ENCODE data around the gene G3BP1.
A peak's percentile ranks its signal among the peaks of the same experiment; 100 is the strongest.
"Not testable (repeated sequence)": the region's sequence is repeated elsewhere in the genome, so short reads cannot be mapped to it uniquely, and the experiment has no call there.

Gene G3BP1

GRCh38 chr5:151757233-151758140 is 14.3 kb upstream of the G3BP1 start:
- DNase-seq, result peak; percentile 38 to 42

DNA sequence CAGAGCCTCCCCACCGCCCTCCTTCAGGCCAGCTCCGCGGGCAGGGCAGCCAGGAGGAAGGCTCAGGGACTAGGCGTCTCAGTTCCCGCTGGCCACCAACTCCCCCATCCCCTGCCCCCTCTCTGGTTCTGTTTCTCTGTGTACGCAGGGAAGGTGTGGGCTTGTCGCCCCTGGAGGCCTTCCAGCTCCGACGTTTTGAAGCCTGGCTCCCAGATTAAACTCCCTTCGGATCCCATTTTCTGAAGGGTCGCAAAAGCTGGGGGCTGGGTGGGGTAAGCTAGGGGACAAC is 13.7 kb upstream of the G3BP1 start:
- peak in 1 of 2 donors; percentile 7 for DNase-seq

DNA sequence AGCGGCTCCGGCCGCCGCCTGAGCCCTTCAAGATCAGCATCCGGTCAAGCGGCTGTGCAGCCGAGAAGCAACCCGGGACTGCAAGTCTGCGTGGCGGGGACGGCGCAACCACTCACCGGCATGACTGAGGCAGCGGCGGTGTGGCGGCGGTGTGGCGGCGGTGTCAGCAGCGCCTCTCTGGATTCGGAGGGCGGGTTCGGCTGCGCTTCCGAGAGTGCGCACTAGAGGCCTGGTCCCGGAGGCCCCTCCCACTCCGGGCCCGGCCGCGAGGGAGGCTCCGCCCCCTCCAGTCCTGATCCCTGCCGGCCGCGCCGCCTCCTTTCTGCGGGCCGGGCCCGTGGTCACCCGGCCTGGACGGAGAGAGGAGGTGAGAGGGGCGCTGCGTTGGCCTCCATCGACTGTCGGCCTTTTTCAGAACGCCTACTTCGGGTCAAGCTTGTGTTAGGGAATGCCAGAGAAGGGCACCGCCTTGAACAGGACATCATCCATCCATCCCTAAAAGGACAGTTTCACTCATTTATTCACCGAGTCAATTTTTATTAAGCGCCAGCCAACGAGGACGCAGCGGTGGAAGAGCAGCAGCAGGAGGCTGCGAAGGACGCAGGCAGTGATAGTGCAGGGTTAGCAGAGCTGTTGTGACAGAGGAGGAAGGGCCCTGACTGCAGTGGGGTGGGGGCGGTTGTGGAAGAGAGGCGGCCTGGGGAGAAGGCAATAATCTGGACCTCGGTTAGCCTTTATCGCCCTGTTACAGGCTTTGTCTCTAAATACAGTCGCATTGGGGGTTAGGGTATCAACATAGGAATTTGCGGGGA is 13.1 kb upstream of the G3BP1 start, which contains the start of gene ATOX1:
Gene ATOX1 (minus strand): TSS at position 202 of the 812 bp plus-strand sequence. CDS start 80 bp downstream, at position 122.
- DNase-seq, result peak; percentile 86 to 90

DNA sequence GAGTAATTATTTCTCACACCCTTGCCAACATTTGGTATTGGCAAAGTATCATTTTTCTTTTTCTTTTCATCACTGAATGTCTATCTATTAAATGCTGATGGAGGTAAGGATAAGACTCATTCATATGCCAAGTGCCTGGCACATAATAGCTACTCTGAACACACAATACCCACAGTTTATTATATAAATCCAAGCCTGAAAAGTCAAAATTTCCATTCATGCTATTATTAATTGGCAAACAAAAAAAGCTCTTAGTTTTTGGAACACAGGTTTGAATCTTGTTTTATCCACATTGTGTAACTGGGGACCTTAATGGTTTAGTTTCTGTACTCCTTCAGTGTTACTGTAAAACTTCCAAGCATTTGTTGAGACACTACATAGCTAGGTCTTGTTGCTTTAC is 7.0 kb upstream of the G3BP1 start:
- no peak for DNase-seq

DNA sequence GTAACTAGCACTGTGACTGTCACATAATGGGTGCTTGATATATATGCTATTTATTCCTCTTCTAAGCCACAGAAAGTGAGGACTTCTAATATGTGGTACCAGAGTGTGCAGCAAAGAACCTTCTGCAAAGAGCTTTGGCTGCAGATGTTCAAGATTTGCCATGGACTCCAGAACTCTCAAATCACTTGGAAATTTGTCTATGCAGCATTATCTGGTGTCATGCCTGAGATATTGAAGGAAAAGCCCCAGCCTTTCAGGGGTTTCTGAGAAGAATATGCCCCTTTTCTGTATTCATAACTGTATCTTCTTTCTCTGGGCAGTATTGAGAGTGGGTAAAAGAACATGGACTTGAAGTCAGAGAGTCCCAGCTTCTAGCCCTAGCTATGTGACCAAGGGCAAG is 4.8 kb upstream of the G3BP1 start:
- no peak for DNase-seq

GRCh38 chr5:151770383-151771258 is 1.1 kb upstream of the G3BP1 start:
- DNase-seq, result no peak

GRCh38 chr5:151772029-151772845 is 483 bp downstream of the G3BP1 start:
- DNase-seq, result peak; percentile 36 to 41

DNA sequence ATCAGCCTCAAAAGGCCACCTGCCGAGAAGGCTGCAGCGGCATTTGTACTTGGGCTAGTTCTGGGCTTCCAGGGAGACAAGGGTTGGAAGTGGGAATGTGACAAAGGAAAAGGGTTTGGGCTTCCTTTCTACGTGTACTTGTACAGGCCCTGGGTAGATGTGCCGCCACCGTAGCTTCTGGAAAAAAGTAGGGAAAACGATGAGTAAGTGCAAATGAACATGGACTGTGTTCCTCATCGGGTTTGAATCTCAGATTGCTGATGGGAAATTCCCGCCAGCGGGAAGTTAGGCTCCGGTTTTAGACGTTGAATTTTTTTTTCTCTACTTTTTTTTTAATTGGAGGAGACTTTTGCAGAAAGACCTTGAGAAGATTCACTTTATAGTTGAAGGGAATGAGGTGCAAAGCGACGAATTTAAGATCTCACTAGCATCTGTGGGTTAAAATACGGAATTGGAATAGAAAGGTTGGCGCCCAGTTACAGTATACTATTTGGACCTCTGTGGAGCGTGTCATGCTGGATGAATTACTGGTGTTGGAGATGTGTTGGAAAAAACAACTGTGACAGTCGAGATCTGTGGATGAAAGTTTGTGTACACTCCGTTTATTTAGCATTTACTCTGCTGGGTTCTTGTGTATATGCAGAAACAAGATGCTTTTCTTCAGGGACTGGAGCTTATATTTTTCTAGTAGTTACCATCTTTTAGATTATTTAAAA is 1.2 kb downstream of the G3BP1 start:
- no peak for DNase-seq

DNA sequence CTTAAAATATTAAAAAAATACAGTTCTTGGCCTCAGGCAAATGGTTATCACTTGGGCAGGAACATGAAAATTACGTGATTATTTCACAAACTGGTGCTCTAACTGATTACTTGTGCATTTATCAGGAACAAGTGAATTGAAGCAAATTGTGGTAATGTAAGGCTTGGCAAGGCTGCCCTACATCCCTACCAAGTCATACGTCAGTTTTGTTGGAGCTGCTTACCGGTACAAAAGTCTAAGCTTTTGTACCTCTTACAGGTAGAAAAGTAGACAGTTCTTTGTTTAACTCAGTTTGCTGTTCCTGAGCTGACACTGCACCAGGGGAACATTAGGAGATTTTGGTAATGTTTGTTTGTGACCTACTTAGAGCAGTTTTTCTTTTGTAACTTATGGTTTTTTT is 2.2 kb downstream of the G3BP1 start:
- DNase-seq, result no peak

DNA sequence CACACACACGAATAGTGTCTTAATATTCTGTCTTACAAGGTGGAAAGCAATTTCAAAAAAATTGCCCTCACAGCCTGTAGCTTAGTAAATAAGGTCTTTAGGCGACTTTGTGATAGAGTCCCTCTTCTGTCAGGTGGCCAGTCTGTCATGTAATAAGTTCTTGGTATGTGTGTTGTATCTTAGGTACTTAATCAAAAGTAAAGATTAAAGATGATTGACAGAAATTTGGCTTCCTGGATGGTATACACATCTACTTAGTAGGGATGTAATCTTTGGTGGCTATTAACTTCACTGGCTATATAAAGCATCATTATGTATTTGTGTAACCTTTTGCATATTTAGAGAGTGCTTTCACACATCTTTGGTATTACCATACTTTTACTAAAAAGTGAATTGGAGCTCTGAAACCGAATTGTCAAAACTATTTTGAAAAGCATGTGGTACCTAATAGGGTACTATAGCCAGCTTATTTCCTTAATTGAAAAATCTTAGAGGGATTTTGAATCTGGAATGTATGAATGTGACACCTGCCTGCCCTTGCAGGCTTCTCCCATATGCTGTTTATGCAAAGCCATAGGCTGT is 3.4 kb downstream of the G3BP1 start:
- DNase-seq, result no peak

GRCh38 chr5:151779531-151780125 is 7.9 kb downstream of the G3BP1 start:
- no peak for DNase-seq

GRCh38 chr5:151780348-151780747 is 8.6 kb downstream of the G3BP1 start:
- no peak for DNase-seq

- no peak for DNase-seq
These were observed 9.4 kb downstream of the G3BP1 start for GRCh38 chr5:151781201-151781600.

- DNase-seq, result not testable (repeated sequence)
These were observed 11.9 kb downstream of the G3BP1 start for GRCh38 chr5:151783664-151784063.

DNA sequence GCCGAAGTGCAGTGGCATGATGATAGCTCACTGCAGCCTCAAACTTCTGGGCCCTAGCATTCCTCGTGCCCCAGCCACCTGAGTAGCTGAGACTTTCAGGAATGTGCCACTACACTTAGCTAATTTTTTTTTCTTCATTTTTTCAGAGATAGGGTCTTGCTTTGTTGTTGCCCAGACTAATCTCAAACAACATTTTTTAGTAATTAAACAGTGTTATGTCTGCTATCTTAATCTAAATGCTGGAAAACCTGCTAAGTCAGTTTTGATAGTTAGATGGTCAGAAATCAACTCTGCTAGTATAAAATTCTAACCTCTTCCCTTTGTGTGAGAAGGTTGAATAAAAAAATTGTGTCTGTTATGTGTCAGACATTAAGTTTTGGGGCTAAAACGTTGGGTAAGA is 12.4 kb downstream of the G3BP1 start:
- DNase-seq, result no peak

GRCh38 chr5:151786468-151786867 is 14.7 kb downstream of the G3BP1 start:
- no peak for DNase-seq

DNA sequence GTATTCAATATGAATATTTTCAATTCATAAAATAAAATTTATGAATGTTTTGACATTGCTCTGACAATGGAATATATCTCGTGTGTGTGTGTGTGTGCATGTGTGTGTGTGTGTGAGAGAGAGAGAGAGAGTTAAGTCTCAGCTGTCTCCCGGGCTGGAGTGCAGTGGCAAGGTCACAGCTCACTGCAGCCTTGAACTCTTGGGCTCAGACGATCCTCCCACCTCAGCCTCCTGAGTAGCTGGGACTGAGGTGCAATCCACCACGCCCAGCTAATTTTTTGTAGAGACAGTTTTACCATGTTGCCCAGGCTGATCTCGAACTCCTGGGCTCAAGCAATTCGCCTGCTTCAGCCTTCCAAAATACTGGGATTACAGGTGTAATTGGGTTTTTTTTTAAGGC is 16.1 kb downstream of the G3BP1 start:
- DNase-seq, result no peak

DNA sequence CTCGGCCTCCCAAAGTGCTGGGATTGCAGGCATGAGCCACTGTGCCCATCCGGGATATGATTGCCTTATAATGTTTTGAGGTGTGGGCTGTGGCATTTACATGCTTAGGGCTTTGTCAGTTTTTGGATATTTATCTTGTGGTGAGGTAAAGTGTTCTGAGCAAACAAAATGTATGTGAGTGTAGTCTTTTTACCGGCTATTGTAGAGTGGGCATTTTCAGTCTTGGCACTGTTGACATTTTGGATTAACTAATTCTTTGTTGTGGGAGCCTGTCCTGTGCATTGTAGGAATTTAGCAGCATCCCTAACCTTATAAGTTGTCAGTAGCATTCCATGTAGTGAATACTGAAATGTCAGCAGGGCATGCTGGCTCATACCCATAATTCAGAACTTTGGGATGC is 21.6 kb downstream of the G3BP1 start:
- no peak for DNase-seq

DNA sequence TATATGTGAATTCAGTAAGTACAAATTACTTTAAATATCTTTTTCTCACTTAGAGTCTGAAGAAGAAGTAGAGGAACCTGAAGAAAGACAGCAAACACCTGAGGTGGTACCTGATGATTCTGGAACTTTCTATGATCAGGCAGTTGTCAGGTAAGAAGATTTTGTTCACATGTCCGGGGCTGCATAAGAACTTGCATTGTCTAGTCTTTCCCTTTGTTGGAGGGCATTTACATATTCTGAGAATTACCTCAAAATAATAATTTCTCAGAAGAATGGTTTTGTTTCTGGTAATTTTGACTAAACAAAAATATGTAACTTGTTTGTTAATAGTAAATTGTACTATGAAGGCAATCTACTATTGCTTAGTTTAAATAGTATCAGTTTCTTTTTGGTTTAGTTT is 23.7 kb downstream of the G3BP1 start:
- no peak for DNase-seq

DNA sequence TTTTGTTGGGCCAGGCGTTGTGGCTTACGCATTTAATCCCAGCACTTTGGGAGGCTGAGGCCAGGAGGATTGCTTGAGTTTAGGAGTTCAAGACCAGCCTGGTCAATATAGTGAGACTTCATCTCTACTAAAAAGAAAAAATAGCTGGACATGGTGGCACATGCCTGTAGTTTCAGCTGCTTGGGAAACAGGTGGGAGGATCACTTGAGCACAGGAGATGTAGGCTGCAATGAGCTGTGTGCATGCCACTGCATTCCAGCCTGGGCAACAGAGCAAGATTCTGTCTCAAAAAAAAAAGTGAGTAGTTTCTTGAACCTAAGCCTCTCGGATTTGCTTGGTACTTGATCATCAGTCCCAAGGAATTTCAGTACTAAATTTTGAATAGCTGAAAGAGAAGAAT is 26.9 kb downstream of the G3BP1 start:
- DNase-seq, result no peak

- no peak for DNase-seq
These were observed 27.7 kb downstream of the G3BP1 start for GRCh38 chr5:151799407-151799806.
